ENCODE measurements around the gene SLC41A2. TPM values are rescaled to one million over a fixed set of nuclear protein-coding genes. Genes with fewer than 3 reads are reported as not detected.

The SLC41A2 gene
- total RNA-seq, 1 donor from 2014 or later: 4.6 TPM

GRCh38 chr12:104997541-104997940, 39.5 kb upstream of the SLC41A2 start:
- Histone ChIP-seq H3K27me3 (ENCODE audit: low read depth) (no peaks in the 10 kb centered on the region), H3K27ac (replicated peaks) (no peak overlapping the region), H3K36me3 (peaks cover 70% of the 10 kb centered on the region), H3K4me3 (no peak overlapping the region), H3K9me3 (replicated peaks) (no peaks in the 10 kb centered on the region), H3K4me1 (peaks cover 11% of the 10 kb centered on the region)
- DNase-seq: no peak
- TF ChIP-seq CTCF (IDR thresholded peaks at IDR 0.05; ENCODE audit: borderline replicate concordance): no peak
- intact Hi-C loops (cut with micrococcal nuclease): no loop called here

GRCh38 chr12:104994336-104994735, 36.2 kb upstream of the SLC41A2 start:
- intact Hi-C loops (cut with micrococcal nuclease): no loop called here
- H3K36me3 ChIP-seq: peaks cover 79% of the 10 kb centered on the region

GRCh38 chr12:104991565-104992128, 33.6 kb upstream of the SLC41A2 start:
- intact Hi-C loops (cut with micrococcal nuclease): no loop called here
- H3K9me3 ChIP-seq (replicated peaks): no peaks in the 10 kb centered on the region
- no peak for DNase-seq
- H3K27ac ChIP-seq (replicated peaks): peak overlapping the region; percentile 63
- no peak for TF ChIP-seq CTCF (IDR thresholded peaks at IDR 0.05; ENCODE audit: borderline replicate concordance)
- H3K27me3 ChIP-seq (ENCODE audit: low read depth): no peaks in the 10 kb centered on the region
- peaks cover 68% of the 10 kb centered on the region for H3K36me3 ChIP-seq
- peaks cover 24% of the 10 kb centered on the region for H3K4me1 ChIP-seq
- no peak overlapping the region for H3K4me3 ChIP-seq

More at GRCh38 chr12:104994336-104994735, 36.2 kb upstream of the SLC41A2 start:
- no peak for DNase-seq
- H3K9me3 ChIP-seq (replicated peaks): no peaks in the 10 kb centered on the region
- no peak for TF ChIP-seq CTCF (IDR thresholded peaks at IDR 0.05; ENCODE audit: borderline replicate concordance)
- H3K4me1 ChIP-seq: peaks cover 23% of the 10 kb centered on the region
- H3K27me3 ChIP-seq (ENCODE audit: low read depth): no peaks in the 10 kb centered on the region
- no peak overlapping the region for H3K4me3 ChIP-seq
- no peak overlapping the region for H3K27ac ChIP-seq (replicated peaks)

- Histone ChIP-seq H3K4me3 (no peak overlapping the region), H3K27me3 (ENCODE audit: low read depth) (no peaks in the 10 kb centered on the region), H3K4me1 (peaks cover 29% of the 10 kb centered on the region), H3K9me3 (replicated peaks) (no peaks in the 10 kb centered on the region), H3K36me3 (peaks cover 61% of the 10 kb centered on the region), H3K27ac (replicated peaks) (peak overlapping the region; percentile 63)
- no peak for TF ChIP-seq CTCF (IDR thresholded peaks at IDR 0.05; ENCODE audit: borderline replicate concordance)
- intact Hi-C loops (cut with micrococcal nuclease): no loop called here
- DNase-seq: no peak
These were observed 32.9 kb upstream of the SLC41A2 start for GRCh38 chr12:104990950-104991349.

- TF ChIP-seq CTCF (IDR thresholded peaks at IDR 0.05; ENCODE audit: borderline replicate concordance): no peak
- peak; percentile 95 for DNase-seq
- peaks cover 34% of the 10 kb centered on the region for H3K4me1 ChIP-seq
- intact Hi-C loops (cut with micrococcal nuclease): no loop called here
- no peaks in the 10 kb centered on the region for H3K9me3 ChIP-seq (replicated peaks)
- no peaks in the 10 kb centered on the region for H3K27me3 ChIP-seq (ENCODE audit: low read depth)
- H3K4me3 ChIP-seq: peak within 1 kb of the TSS; percentile 95
- H3K27ac ChIP-seq (replicated peaks): peak within 1 kb of the TSS; percentile 85
- peaks cover 19% of the 10 kb centered on the region for H3K36me3 ChIP-seq
These were observed 28.2 kb upstream of the SLC41A2 start, which contains the start of gene NOPCHAP1 for GRCh38 chr12:104986022-104986941. Gene NOPCHAP1 (plus strand): TSS chr12:104986316. CDS start chr12:104986353, 37 bp downstream.
